HG03442 (cell line): ENCODE measurements around the gene CDH3.

Experiments used
- ATAC-seq: cut with Tn5 transposase; IDR thresholded peaks from one replicate; pipeline ENCODE4 v1.9.1; 2021; ENCODE audit warnings: mild to moderate bottlenecking, moderate library complexity; ENCODE audit not compliant: unreplicated experiment

The CDH3 gene

GRCh38 chr16:68644715-68645493 lies at the start of gene CDH3:
TSS of gene CDH3 (plus strand) at chr16:68645310. CDS start at chr16:68645380, 70 bp downstream.
- ATAC-seq = no peak

- ATAC-seq = no peak
Measured at GRCh38 chr16:68596266-68596665, 48.8 kb upstream of the CDH3 start.

DNA sequence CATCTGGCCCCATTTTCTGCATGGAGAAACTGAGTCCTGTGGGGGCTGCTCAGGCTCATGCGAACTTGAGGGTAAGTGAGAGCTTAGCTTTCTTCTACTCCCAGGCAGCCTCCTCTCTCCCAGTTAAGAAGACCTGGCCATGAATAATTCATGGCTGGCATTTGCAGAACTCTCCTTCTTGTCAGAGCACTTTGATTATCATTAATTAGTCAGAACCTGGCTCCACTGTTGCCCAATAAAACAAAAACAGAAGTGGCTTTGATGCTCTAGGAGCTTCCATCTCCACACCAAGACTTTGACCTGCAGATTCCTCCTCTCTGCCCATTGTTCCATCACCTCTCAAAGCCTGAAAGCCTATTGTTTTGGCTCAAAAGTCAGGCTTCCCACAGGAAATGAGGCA lies 45.5 kb upstream of the CDH3 start:
- no peak for ATAC-seq

DNA sequence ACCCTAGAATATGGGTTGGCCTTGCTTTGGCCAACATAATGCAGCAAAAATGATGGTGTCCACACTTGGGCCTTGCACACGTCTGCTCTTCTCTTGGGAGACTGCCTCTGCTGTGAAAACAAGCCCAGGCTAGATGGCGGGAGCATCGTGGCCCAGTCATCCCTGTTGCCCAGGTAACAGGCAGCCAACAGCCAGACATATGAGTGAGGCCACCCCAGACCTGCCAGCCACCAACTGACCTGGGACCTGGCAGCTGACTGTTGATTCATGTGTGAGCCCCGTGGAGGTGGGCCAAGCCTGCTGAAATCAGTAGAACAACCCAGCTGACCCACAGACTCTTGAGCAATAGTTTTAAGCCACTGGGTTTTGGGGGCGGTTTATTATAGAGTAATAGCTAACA lies 39.4 kb upstream of the CDH3 start:
- ATAC-seq = no peak

DNA sequence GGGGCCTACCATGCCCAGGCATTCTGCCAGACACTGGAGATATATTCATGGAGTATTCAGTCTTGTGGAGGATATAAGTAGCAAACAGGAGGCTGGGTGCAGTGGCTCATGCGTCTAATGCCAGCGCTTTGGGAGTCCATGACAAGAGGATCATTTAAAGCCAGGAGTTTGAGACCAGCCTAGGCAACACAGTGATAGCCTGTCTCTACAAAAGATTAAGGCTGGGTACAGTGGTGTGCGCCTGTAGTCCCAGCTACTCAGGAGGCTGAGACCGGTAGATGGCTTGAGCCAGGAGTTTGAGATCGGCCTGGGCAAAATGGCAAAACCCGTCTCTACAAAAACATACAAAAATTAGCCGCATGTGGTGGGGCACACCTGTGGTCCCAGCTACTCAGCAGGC lies 37.7 kb upstream of the CDH3 start:
- no peak for ATAC-seq

GRCh38 chr16:68608330-68608729 lies 36.8 kb upstream of the CDH3 start:
- ATAC-seq = no peak

- ATAC-seq = no peak
Measured at GRCh38 chr16:68612996-68613395, 32.1 kb upstream of the CDH3 start.

GRCh38 chr16:68617734-68618133 lies 27.4 kb upstream of the CDH3 start:
- ATAC-seq = no peak

GRCh38 chr16:68626557-68626956 lies 18.6 kb upstream of the CDH3 start:
- no peak for ATAC-seq

DNA sequence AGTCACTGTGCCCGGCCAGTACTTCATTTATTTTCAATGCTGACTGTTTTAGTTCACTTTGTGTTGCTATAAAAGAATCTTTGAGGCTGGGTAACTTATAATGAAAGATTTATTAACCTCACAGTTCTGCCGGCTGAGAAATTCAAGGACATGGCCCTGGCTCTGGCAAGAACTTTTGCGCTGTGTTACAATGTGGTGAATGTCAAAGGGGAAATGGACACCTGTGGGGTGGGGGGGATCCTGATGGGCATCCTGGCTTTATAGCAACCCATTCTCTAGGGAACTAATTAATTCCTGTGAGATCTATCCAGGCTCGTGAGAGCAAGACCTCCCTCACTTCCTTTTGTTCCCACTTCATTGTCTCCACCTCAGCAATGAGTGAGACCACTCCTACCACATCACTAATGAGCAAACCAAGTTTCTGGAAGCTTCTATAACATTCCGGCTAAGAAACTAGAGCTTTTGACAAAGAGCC lies 17.1 kb upstream of the CDH3 start:
- no peak for ATAC-seq

DNA sequence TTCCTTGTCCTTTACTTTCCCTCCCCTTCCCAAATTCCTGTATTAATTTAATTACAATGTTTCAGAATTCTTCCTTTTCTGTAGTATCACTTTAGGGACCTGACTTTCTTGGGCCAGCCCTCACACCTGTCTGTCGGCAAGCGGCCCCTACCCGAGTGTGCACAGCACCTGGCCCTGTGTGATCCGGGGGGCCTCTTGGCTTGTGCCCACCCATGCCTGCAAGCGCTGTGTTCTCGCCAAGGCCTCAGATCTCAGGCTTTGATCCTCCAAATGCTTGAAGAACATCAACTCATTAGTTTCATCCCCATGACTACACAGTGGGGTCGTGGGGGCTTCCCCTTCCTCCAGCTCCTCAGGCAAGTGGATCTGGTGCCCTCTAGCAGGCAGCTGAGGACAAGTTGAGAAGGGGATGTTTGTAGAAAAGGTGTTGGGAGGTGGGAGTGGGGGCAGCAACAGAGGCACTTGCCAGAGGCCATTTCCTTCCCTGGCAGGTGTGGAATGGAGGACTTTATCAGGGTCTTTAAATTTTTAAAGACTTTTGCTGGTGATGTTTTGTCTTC lies 15.7 kb upstream of the CDH3 start:
- no peak for ATAC-seq

GRCh38 chr16:68636064-68636560 lies 9.0 kb upstream of the CDH3 start:
- no peak for ATAC-seq

DNA sequence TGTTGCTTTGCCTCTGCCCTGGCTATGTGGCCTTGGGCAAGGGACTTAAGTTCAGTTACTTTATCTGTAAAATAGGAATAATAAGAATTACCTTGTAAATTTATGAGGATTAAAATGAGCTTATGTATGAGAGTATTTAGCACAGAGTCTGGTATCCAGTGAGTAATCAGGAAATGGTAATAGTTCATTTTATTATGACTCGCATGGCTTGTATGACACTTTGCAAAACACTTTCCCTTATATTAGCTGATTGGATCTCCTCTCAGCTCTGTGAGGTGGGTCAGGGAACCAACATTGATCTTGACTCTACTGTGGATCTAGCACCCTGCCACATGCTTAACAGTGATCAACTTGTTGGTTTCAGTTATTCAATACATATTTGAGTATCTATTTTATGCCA lies 8.3 kb upstream of the CDH3 start:
- ATAC-seq = no peak

- no peak for ATAC-seq
Measured at GRCh38 chr16:68640972-68641371, 4.1 kb upstream of the CDH3 start.

- no peak for ATAC-seq
Measured at GRCh38 chr16:68642047-68642435, 3.1 kb upstream of the CDH3 start.

DNA sequence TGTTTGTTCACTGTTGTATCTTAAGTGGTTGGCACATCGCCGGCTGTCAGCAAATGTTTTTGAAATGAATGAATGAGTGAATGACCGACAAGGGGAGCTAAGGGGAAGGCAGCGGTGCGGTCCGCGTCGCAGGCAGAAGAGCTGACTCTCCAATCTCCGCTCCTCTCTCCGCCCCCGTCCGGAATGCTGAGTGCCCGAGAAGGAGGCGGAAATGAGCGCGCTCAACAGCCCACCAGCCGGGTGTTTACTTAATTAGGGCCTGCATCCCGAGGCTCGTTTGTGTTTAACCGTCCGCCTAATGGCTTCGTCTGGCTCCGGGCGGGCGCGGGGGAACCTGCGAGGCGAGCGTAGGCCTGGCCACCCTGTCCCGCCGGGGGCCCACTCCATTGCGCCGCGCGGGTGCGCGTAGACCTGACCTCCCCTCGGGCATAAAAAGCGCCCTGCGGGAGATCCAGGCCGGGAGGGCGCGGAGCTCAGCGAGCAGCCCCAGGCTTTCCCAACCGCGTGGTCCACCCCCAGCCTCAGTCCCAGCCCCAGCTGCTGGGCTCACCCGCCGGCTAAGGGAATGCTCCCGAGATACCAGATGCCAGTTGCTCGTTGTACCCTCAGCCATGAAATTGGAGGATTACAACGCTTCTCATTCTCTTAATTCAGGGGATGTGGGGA lies 2.5 kb upstream of the CDH3 start:
- no peak for ATAC-seq

DNA sequence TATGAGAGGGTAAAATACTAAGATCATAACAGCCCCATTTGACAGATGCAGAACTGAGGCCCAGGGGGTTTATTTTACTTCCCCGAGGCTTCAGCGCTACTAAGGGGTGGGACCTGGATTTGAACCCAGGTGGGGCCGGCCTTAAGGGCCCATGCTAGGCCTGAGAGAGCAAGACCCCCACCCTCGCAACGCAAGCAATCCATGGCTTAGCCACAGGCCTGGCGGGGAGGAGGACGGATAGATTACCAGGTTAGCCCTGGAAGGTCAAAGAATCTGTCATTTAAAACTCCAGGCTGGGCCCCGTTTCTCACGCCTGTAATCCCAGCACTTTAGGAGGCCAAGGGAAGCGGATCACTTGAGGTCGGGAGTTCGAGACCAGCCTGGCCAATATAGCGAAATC lies 1.9 kb upstream of the CDH3 start:
- ATAC-seq = no peak

- no peak for ATAC-seq
Measured at GRCh38 chr16:68643847-68644246, 1.3 kb upstream of the CDH3 start.

GRCh38 chr16:68644296-68644695 lies 814 bp upstream of the CDH3 start:
- ATAC-seq = no peak

GRCh38 chr16:68645494-68646388 lies 631 bp downstream of the CDH3 start:
- no peak for ATAC-seq
